ENCODE measurements around the gene DUSP5. TPM values are rescaled to one million over a fixed set of nuclear protein-coding genes. Genes with fewer than 3 reads are reported as not detected.
A peak's percentile ranks its signal among the peaks of the same experiment; 100 is the strongest.

Gene DUSP5
- total RNA-seq, 1 donor from 2014 or later = 0.34 TPM

DNA sequence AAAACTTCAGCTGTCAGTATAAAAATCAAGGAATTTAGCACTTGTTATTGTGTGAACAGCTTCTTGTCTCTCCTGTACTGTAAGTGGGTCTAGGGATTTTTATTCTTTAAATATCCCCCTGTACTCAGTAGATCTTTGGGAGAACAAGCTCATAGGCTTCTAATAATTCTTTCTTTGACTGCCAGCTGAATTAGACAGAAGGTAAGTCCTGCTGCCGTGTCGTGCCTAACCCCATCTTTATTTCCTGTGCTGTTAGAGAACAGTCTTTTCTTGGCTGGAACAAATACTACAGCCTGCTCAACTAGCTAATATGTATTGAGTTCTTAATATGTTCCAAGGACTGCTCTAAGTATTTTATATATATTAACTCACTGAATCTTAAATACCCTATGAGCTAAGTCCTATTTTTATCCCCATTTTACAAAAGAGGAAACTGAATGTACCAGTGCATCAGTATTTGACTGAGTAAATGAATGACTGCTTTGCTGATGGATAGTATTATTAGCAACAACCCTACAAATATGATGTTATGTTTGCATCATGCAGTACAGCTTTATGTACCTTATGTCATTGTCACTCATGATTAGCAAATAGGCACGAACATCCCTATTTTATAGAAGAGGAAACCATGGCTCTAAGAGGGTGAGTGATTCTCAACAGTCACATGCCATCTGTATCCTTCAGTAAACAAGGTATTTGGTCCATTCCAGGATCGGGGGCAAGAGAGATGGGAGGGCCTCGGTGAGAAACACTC is 5.5 kb upstream of the DUSP5 start:
- peaks cover 5% of the 10 kb centered on the region for H3K27me3 Mint-ChIP-seq (ENCODE audit: insufficient read depth, low read depth)
- H3K4me1 Mint-ChIP-seq = peaks cover 17% of the 10 kb centered on the region
- no peak for DNase-seq (ENCODE audit: low spot score)
- no peaks in the 10 kb centered on the region for H3K36me3 Mint-ChIP-seq
- no peaks in the 10 kb centered on the region for H3K79me2 ChIP-seq (ENCODE audit: low read depth)
- H4K20me1 ChIP-seq (ENCODE audit: low read depth) = peaks cover 6% of the 10 kb centered on the region
- H3K4me2 ChIP-seq = no peak overlapping the region
- no peak overlapping the region for H3K4me3 ChIP-seq
- H2AFZ ChIP-seq (replicated peaks) = no peak overlapping the region
- peaks cover 21% of the 10 kb centered on the region for H3K27me3 ChIP-seq
- no peak overlapping the region for H3K27ac Mint-ChIP-seq
- H3K4me3 Mint-ChIP-seq = no peak overlapping the region
- peaks cover 2% of the 10 kb centered on the region for H3K9me3 Mint-ChIP-seq
- no peak overlapping the region for H3K9ac ChIP-seq
- no peaks in the 10 kb centered on the region for H3K9me3 ChIP-seq (ENCODE audit: low read depth)
- no peak overlapping the region for H3K27ac ChIP-seq
- peaks cover 14% of the 10 kb centered on the region for H3K4me1 ChIP-seq
- peaks cover 16% of the 10 kb centered on the region for H3F3A ChIP-seq (ENCODE audit: low read depth)
- H3K36me3 ChIP-seq = no peaks in the 10 kb centered on the region
- TF ChIP-seq EZH2 (IDR thresholded peaks at IDR 0.05) = no peak
- TF ChIP-seq CTCF (IDR thresholded peaks at IDR 0.05) = no peak

DNA sequence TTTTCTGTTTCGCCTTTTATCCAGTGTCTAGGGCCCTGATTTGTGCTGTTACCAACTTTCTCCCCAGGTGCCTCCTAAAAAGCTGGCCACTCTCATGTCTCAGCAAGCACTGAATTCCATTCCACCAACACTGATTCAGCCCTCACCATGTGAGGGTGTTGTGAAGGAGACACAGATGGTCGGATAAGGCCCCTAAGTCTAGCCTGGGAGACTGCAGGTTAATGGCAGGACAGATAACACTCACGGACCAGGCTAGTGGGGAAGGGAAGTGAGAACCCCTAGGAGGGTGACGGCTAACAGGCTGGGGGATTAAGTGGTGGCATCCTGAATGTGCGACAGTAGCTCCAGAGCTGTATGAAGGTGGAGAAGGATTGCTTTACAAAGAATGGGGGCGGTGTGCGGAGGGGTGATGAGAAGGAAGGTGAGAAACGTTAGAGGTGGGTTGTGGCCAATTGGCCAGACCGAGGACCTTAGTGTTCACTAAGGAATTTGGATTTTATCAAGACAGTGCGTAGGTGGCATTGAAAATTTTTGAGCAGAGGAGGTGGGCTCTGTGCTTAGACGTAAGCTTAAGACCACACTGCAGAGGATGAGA is 3.8 kb upstream of the DUSP5 start:
- no peak overlapping the region for H3K9ac ChIP-seq
- Mint-ChIP-seq H3K36me3 (no peaks in the 10 kb centered on the region), H3K4me3 (no peak overlapping the region), H3K9me3 (peaks cover 2% of the 10 kb centered on the region), H3K4me1 (peaks cover 20% of the 10 kb centered on the region), H3K27me3 (ENCODE audit: insufficient read depth, low read depth) (peaks cover 12% of the 10 kb centered on the region), H3K27ac (peak overlapping the region; percentile 26)
- H3K36me3 ChIP-seq = no peaks in the 10 kb centered on the region
- H3K4me1 ChIP-seq = peaks cover 17% of the 10 kb centered on the region
- H3K4me2 ChIP-seq = no peak overlapping the region
- no peaks in the 10 kb centered on the region for H3K79me2 ChIP-seq (ENCODE audit: low read depth)
- TF ChIP-seq EZH2phosphoT487 (IDR thresholded peaks at IDR 0.05) (no peak), CTCF (IDR thresholded peaks at IDR 0.05) (no peak), EZH2 (IDR thresholded peaks at IDR 0.05) (no peak)
- no peaks in the 10 kb centered on the region for H3K9me3 ChIP-seq (ENCODE audit: low read depth)
- H3F3A ChIP-seq (ENCODE audit: low read depth) = peaks cover 25% of the 10 kb centered on the region
- no peak for DNase-seq (ENCODE audit: low spot score)
- no peak overlapping the region for H2AFZ ChIP-seq (replicated peaks)
- peaks cover 36% of the 10 kb centered on the region for H3K27me3 ChIP-seq
- no peak overlapping the region for H3K27ac ChIP-seq
- H4K20me1 ChIP-seq (ENCODE audit: low read depth) = peaks cover 9% of the 10 kb centered on the region
- no peak overlapping the region for H3K4me3 ChIP-seq

- Mint-ChIP-seq H3K4me3 (no peak overlapping the region), H3K27ac (no peak overlapping the region), H3K4me1 (peaks cover 26% of the 10 kb centered on the region), H3K36me3 (no peaks in the 10 kb centered on the region), H3K27me3 (ENCODE audit: insufficient read depth, low read depth) (peaks cover 18% of the 10 kb centered on the region), H3K9me3 (peaks cover 2% of the 10 kb centered on the region)
- Histone ChIP-seq H3K79me2 (ENCODE audit: low read depth) (no peaks in the 10 kb centered on the region), H3K36me3 (no peaks in the 10 kb centered on the region), H3K4me1 (peaks cover 22% of the 10 kb centered on the region), H3F3A (ENCODE audit: low read depth) (peaks cover 31% of the 10 kb centered on the region), H3K9me3 (ENCODE audit: low read depth) (no peaks in the 10 kb centered on the region), H3K27ac (no peak overlapping the region), H3K4me3 (no peak overlapping the region), H2AFZ (replicated peaks) (no peak overlapping the region), H3K4me2 (no peak overlapping the region), H3K27me3 (peaks cover 42% of the 10 kb centered on the region), H3K9ac (no peak overlapping the region), H4K20me1 (ENCODE audit: low read depth) (peaks cover 13% of the 10 kb centered on the region)
- DNase-seq (ENCODE audit: low spot score) = no peak
- TF ChIP-seq EZH2phosphoT487 (IDR thresholded peaks at IDR 0.05) (no peak), EZH2 (IDR thresholded peaks at IDR 0.05) (no peak), CTCF (IDR thresholded peaks at IDR 0.05) (no peak)
Observed at GRCh38 chr10:110494532-110494931, 3.2 kb upstream of the DUSP5 start.

All from neural progenitor cell (in vitro differentiated cells).